Muscle layer of duodenum (tissue), 2 donors: Measurements from ENCODE around the gene NT5DC3.

Experiments
- H3K27ac ChIP-seq: one replicate; pipeline ENCODE4 v1.7.0; 2013; ENCODE audit warnings: mild to moderate bottlenecking, low read length
- H3K27me3 ChIP-seq: one replicate; pipeline ENCODE4 v1.7.0; 2013; ENCODE audit warnings: low read depth, mild to moderate bottlenecking, control low read depth, low read length
- H3K36me3 ChIP-seq, 2 donors: one replicate each; pipeline ENCODE4 v1.7.0; 2013; ENCODE audit warnings: low read length in 2 of 2, control low read depth in 1 of 2, mild to moderate bottlenecking in 1 of 2; ENCODE audit not compliant: insufficient read depth in 2 of 2, control insufficient read depth in 1 of 2
- H3K4me1 ChIP-seq, 2 donors: one replicate each; pipeline ENCODE4 v1.7.0; 2013; ENCODE audit warnings: low read length in 2 of 2, mild to moderate bottlenecking in 2 of 2, control low read depth in 1 of 2, moderate library complexity in 1 of 2; ENCODE audit not compliant: insufficient read depth in 2 of 2, control insufficient read depth in 1 of 2
- H3K4me3 ChIP-seq, 2 donors: one replicate each; pipeline ENCODE4 v1.7.0; 2013; ENCODE audit warnings: low read length in 2 of 2, low read depth in 1 of 2, mild to moderate bottlenecking in 1 of 2
- H3K9me3 ChIP-seq, 2 donors: one replicate each; pipeline ENCODE4 v1.7.0; 2013; ENCODE audit warnings: low read length in 2 of 2, control low read depth in 1 of 2, mild to moderate bottlenecking in 1 of 2; ENCODE audit not compliant: control insufficient read depth in 1 of 2
- donor health status: healthy.

Gene NT5DC3

GRCh38 chr12:103877934-103878510 lies 37.0 kb upstream of the NT5DC3 start:
- H3K4me3 ChIP-seq: no peak overlapping the region
- H3K9me3 ChIP-seq: no peaks in the 10 kb centered on the region
- H3K27ac ChIP-seq: no peak overlapping the region
- no peaks in the 10 kb centered on the region for H3K4me1 ChIP-seq
- no peaks in the 10 kb centered on the region for H3K27me3 ChIP-seq
- H3K36me3 ChIP-seq: no peaks in the 10 kb centered on the region

DNA sequence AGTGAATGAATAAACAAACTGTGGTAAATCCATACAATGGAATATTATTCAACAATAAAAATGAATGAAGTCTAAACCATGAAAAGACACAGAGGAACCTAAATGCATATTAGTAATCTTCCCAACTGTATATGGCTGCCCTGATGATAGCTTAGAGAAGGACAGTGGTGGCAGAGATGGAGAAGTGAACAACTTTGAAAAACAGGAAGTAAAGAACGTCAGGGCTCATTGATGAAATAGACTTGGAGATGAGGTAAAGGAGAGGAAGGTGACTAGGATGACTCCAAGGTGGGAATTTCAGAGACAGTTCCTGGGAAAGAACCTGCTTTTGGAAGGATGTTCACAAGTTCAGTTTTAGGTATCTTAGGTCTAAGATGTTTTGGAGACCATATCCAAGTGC lies 36.3 kb upstream of the NT5DC3 start:
- Histone ChIP-seq H3K4me1 (no peaks in the 10 kb centered on the region), H3K27ac (no peak overlapping the region), H3K27me3 (no peaks in the 10 kb centered on the region), H3K9me3 (no peaks in the 10 kb centered on the region), H3K36me3 (no peaks in the 10 kb centered on the region), H3K4me3 (no peak overlapping the region)

DNA sequence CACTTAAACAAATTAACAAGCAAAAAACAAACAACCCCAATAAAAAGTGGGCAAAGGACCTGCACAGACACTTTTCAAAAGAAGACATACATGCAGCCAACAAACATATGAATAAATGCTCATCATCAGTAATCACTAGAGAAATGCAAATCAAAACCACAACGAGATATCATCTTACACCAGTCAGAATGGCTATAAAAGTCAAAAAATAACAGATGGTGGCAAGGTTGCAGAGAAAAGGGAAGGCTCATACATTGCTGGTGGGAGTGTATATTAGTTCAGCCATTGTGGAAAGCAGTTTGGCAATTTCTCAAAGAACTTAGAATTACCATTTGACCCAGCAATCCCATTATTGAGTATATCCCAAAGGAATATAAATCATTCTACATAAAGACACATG lies 34.6 kb upstream of the NT5DC3 start:
- Histone ChIP-seq H3K4me3 (no peak overlapping the region), H3K27ac (no peak overlapping the region), H3K36me3 (no peaks in the 10 kb centered on the region), H3K27me3 (no peaks in the 10 kb centered on the region), H3K9me3 (no peaks in the 10 kb centered on the region), H3K4me1 (no peaks in the 10 kb centered on the region)

DNA sequence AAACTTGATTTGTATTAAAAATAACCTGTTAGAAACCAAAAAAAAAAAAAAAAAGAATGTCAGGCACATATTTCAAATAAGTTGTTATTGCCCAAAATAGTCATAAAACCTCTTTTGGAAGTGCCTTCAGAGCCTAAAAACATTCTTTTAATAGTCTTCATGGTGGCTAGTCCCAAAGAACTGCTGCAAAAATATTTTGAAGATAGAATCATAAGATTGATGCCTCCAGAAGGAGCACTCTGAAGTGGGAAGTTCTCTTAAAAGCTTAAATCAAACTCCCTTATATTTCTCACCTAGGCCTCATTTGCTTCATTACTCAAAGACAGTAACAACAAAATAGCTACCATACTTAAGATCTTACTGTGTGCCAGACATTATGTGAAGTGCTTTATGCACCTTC lies 27.2 kb upstream of the NT5DC3 start:
- Histone ChIP-seq H3K9me3 (no peaks in the 10 kb centered on the region), H3K4me3 (no peak overlapping the region), H3K36me3 (no peaks in the 10 kb centered on the region), H3K27ac (peak overlapping the region; percentile 30), H3K27me3 (no peaks in the 10 kb centered on the region), H3K4me1 (no peaks in the 10 kb centered on the region)

DNA sequence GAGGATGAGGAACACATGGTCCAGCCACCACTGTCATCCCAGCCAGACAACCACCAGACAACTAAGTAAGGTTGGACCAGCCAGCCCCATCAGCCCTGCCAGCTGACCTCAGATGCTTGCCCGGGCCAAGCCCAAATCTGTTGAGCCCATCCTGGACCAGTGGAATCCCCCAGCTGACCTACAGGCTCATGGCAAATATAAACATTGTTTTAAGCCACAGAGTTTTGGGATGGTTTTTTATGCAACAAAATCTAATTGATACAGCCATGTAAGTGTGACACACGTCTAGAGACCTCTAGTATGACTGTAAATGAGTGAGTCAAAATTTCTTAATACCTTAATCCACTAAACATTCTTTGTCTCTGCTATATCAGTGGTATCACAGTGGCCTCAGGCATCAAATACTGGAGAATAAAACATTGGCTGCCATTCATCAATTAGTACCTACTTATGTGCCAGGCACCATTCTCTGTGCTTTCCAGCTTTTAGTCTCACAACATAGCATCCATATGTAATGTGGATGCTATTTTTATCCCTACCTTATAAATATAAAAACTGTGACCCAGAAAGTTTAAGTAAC lies 24.2 kb upstream of the NT5DC3 start:
- Histone ChIP-seq H3K27ac (no peak overlapping the region), H3K36me3 (no peaks in the 10 kb centered on the region), H3K4me1 (no peaks in the 10 kb centered on the region), H3K27me3 (no peaks in the 10 kb centered on the region), H3K4me3 (no peak overlapping the region), H3K9me3 (no peaks in the 10 kb centered on the region)

GRCh38 chr12:103864710-103865109 lies 23.7 kb upstream of the NT5DC3 start:
- no peaks in the 10 kb centered on the region for H3K27me3 ChIP-seq
- H3K4me3 ChIP-seq: no peak overlapping the region
- H3K36me3 ChIP-seq: no peaks in the 10 kb centered on the region
- H3K27ac ChIP-seq: no peak overlapping the region
- H3K9me3 ChIP-seq: no peaks in the 10 kb centered on the region
- no peaks in the 10 kb centered on the region for H3K4me1 ChIP-seq

DNA sequence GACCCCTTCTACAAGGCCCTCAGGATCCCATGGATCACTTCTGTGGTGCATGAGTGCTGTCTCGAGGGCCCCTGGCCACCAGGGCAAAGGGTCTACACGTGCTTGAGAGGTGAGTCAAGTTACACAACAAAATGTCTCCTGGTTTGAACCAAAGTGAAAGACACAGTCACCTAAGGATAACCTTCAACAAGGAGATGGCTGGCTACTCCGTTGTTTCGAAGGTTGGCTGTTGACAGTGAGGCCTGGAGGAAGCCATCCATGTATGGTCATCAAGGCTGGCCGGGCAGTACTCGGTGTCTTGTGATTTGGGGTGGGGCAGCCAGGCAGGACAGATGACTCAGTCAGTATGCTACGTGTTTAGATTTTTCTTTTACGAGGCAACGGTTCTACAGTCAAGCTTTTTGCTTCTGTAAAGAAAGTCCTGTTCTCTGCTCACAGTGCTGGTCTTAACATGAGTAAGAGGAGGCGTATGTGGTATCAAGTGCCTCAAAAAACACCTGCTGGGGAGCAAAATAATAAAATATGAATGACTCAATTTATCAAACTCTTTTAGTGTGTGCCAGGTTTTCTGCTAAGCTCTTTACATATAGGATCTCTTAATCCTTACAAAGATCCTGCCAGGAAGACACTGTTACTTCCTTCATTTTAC lies 18.0 kb upstream of the NT5DC3 start:
- H3K4me3 ChIP-seq: no peak overlapping the region
- no peaks in the 10 kb centered on the region for H3K4me1 ChIP-seq
- peak overlapping the region; percentile 93 for H3K27ac ChIP-seq
- H3K27me3 ChIP-seq: no peaks in the 10 kb centered on the region
- H3K9me3 ChIP-seq: no peaks in the 10 kb centered on the region
- no peaks in the 10 kb centered on the region for H3K36me3 ChIP-seq

GRCh38 chr12:103858335-103858734 lies 17.3 kb upstream of the NT5DC3 start:
- Histone ChIP-seq H3K9me3 (no peaks in the 10 kb centered on the region), H3K36me3 (no peaks in the 10 kb centered on the region), H3K27me3 (no peaks in the 10 kb centered on the region), H3K27ac (peak overlapping the region; percentile 41), H3K4me1 (no peaks in the 10 kb centered on the region), H3K4me3 (no peak overlapping the region)

GRCh38 chr12:103857164-103857563 lies 16.1 kb upstream of the NT5DC3 start:
- Histone ChIP-seq H3K4me3 (no peak overlapping the region), H3K9me3 (no peaks in the 10 kb centered on the region), H3K4me1 (peaks cover 0 to 10% of the 10 kb centered on the region in 2 donors), H3K36me3 (no peaks in the 10 kb centered on the region), H3K27ac (no peak overlapping the region), H3K27me3 (no peaks in the 10 kb centered on the region)

DNA sequence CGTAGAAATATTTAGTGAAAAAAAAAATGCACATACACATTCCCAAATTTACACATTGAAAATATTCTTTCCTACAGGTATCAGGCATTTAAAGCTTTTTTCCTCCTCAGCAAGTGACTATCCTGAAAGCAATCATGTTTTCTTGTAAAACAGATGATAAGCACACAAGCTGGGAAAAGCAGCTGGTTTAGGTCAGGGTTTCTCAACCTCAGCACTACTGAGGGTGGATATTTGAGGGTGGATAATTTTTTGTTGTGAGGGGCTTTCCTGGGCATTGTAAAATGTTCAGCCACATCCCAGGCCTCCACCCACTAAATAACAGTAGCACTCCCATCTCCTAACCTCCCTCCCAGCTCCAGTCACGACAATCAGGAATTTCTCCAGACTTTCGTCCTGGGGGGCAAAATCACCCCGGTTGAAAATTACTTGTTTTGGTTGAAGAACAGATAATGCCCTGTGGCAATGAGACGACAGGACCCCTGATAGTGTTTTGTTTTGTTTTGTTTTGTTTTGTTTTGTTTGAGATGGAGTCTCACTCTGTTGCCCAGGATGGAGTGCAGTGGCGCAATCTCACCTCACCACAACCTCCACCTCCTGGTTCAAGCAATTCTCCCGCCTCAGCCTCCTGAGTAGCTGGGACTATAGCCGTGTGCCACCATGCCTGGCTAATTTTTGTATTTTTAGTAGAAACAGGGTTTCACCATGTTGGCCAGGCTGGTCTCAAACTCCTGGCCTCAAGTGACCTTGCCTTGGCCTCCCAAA lies 15.0 kb upstream of the NT5DC3 start:
- H3K27ac ChIP-seq: no peak overlapping the region
- H3K27me3 ChIP-seq: no peaks in the 10 kb centered on the region
- no peaks in the 10 kb centered on the region for H3K9me3 ChIP-seq
- H3K4me3 ChIP-seq: no peak overlapping the region
- H3K4me1 ChIP-seq: peaks cover 0 to 18% of the 10 kb centered on the region in 2 donors
- H3K36me3 ChIP-seq: no peaks in the 10 kb centered on the region

DNA sequence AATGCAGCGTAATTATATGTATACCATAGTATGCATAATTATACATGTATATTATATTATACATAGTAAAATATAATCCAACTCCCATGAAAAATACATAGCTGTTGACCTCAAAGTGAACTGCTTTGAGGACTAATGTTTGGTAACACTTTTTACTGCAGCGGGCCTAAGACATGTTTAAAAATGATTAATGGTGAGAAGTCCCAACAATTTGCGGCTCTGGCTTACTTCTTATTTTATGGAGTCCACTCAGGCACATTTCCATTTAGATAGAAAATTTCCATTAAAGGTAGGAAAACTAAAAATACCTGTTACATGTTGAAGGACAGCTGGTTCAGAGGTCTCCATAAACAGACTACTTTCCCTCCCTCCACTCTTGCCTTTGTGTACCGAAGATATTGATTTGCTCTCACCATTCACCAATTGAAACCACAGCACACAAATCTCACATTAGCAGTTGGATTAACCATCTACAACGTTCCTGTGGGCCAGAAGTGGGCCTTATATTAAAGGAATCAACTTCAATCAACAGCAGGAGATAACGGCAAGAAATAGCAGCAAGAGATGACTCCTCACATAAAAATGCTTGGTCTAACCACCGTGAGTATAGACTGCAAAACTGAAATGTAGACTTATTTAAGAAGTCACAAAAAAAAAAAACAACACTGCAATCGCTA lies 14.1 kb upstream of the NT5DC3 start:
- Histone ChIP-seq H3K9me3 (no peaks in the 10 kb centered on the region), H3K36me3 (no peaks in the 10 kb centered on the region), H3K27ac (no peak overlapping the region), H3K4me3 (no peak overlapping the region), H3K27me3 (no peaks in the 10 kb centered on the region), H3K4me1 (peaks cover 0 to 18% of the 10 kb centered on the region in 2 donors)
